22Rv1 (cell line): ENCODE measurements around the gene CLN3.
"Not testable (repeated sequence)": the region's sequence is repeated elsewhere in the genome, so short reads cannot be mapped to it uniquely, and the experiment has no call there.

Experiments used
- CTCF ChIP-seq: fragments of 450-650 bp; IDR thresholded peaks from 2 replicates; pipeline ENCODE4 v1.5.1; 2017; ENCODE audit warnings: mild to moderate bottlenecking
- ZFX ChIP-seq: fragments of 450-650 bp; IDR thresholded peaks from 2 replicates; pipeline ENCODE4 v1.6.1; 2017; ENCODE audit warnings: antibody characterized with exemption, borderline replicate concordance

GRCh38 chr16:28435340-28435739 lies 56.5 kb downstream of the CLN3 start:
- not testable (repeated sequence) for TF ChIP-seq CTCF, ZFX
